Measurements from ENCODE around the gene MRPL34. TPM values are rescaled to one million over a fixed set of nuclear protein-coding genes. Genes with fewer than 3 reads are reported as not detected.

MRPL34 gene
- total and polyA plus RNA-seq, 2 donors (not counting 1 experiment from before 2014, with no cell fraction given) = 27.5 to 44.8 TPM

DNA sequence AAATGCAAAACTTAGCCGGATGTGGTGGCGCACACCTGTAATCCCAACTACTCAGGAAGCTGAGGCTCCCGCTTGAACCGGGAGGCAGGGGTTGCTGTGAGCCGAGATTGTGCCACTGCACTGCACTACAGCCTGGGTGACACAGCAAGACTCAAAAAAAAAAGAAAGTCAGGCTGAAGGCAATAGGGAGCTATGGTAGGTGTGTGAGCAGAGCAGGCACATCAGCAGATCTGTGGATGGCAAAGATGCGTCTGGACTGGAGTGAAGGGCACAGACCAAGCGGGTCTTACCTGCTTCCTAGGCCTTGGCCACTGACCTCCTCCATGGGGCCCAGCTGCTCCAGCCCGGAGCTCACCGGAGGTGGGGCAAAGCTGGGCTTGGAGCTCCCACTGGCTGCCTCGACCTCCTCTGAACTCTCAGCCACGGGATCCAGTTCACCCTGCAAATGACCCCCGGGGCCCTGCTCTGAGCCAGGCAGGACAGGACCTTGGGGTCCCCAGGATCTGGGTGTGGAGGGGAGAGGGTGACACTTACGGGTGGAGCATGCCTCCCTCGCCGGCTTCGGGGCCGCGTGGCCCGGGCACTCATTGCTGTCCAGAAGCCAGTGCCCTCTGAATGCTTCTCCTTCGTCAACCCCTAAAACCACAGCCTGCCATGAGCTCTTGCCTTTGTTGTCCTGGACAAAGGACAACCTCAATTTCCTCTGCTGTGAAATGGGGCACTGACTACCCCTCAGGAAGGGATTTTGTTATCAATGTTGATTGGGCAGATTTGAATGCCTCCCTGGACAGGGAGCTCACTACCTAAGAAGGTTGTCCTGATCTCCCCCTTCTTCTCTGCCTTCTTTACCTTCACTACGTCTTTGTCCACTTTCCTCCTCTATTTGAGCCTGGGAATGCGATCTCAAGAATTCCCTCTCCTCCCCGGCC, 41.7 kb upstream of the MRPL34 start:
- Histone ChIP-seq H3K4me3 (replicated peaks in 1 of 4; ENCODE audit: control extremely low read depth in 1 of 4, insufficient read depth in 1 of 4, low read depth in 3 of 4, low read length in 4 of 4) (no peak overlapping the region), H3K36me3 (ENCODE audit: control insufficient read depth, insufficient read depth, low read length) (peaks cover 3% of the 10 kb centered on the region), H4K20me1 (ENCODE audit: control insufficient read depth, extremely low read depth, insufficient read depth, low read length) (no peaks in the 10 kb centered on the region), H3K9ac (ENCODE audit: insufficient read depth, low read length) (no peak overlapping the region), H3K4me1 (ENCODE audit: control insufficient read depth, extremely low read depth, insufficient read depth, low read length) (no peaks in the 10 kb centered on the region), H3K4me2 (ENCODE audit: extremely low read depth, insufficient read depth, low read length) (no peak overlapping the region), H3K27me3 (ENCODE audit: control insufficient read depth, insufficient read depth, low read length) (no peaks in the 10 kb centered on the region), H3K9me3 (ENCODE audit: control insufficient read depth, insufficient read depth, low read depth, low read length) (no peaks in the 10 kb centered on the region), H3K27ac (ENCODE audit: insufficient read depth, low read length) (no peak overlapping the region), H2AFZ (ENCODE audit: low read length) (no peak overlapping the region), H3K79me2 (ENCODE audit: control insufficient read depth, insufficient read depth, low read length) (peaks cover 5% of the 10 kb centered on the region)
- DNase-seq (ENCODE audit: low read depth in 2 of 2) = no peak
- TF ChIP-seq, protein P1, sequence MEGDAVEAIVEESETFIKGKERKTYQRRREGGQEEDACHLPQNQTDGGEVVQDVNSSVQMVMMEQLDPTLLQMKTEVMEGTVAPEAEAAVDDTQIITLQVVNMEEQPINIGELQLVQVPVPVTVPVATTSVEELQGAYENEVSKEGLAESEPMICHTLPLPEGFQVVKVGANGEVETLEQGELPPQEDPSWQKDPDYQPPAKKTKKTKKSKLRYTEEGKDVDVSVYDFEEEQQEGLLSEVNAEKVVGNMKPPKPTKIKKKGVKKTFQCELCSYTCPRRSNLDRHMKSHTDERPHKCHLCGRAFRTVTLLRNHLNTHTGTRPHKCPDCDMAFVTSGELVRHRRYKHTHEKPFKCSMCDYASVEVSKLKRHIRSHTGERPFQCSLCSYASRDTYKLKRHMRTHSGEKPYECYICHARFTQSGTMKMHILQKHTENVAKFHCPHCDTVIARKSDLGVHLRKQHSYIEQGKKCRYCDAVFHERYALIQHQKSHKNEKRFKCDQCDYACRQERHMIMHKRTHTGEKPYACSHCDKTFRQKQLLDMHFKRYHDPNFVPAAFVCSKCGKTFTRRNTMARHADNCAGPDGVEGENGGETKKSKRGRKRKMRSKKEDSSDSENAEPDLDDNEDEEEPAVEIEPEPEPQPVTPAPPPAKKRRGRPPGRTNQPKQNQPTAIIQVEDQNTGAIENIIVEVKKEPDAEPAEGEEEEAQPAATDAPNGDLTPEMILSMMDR (conservative IDR thresholded peaks at IDR 0.05 in 1 of 2, IDR thresholded peaks at IDR 0.05 in 1 of 2; ENCODE audit: low read depth in 1 of 2, low read length in 2 of 2) = no peak

DNA sequence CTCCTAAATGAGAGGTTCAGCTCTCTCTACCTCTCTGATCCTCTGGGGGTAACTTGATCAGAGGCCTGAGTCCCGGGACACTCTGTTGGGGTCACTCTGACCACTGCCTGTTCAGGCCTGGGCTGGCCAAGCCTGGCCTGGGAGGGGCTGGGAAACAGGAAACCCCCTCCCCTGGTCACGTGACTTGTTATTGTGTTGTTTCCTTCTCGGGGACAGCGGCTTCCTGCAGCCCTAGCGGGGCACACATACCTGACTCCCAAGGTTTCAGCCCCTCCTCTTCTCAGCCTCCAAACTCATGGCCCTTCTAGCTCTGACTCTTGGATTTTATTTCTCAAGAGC, 41.1 kb upstream of the MRPL34 start, which contains the start of gene USHBP1:
Gene USHBP1 (minus strand): TSS at position 105 of the 339 bp plus-strand sequence. CDS start 446 bp downstream, outside the sequence.
- Histone ChIP-seq H4K20me1 (ENCODE audit: control insufficient read depth, extremely low read depth, insufficient read depth, low read length) (no peaks in the 10 kb centered on the region), H3K4me2 (ENCODE audit: extremely low read depth, insufficient read depth, low read length) (no peak within 1 kb of the TSS), H3K36me3 (ENCODE audit: control insufficient read depth, insufficient read depth, low read length) (peaks cover 4% of the 10 kb centered on the region), H3K27ac (ENCODE audit: insufficient read depth, low read length) (no peak within 1 kb of the TSS), H3K9me3 (ENCODE audit: control insufficient read depth, insufficient read depth, low read depth, low read length) (no peaks in the 10 kb centered on the region), H3K4me3 (replicated peaks in 1 of 4; ENCODE audit: control extremely low read depth in 1 of 4, insufficient read depth in 1 of 4, low read depth in 3 of 4, low read length in 4 of 4) (no peak within 1 kb of the TSS), H2AFZ (ENCODE audit: low read length) (no peak within 1 kb of the TSS), H3K4me1 (ENCODE audit: control insufficient read depth, extremely low read depth, insufficient read depth, low read length) (no peaks in the 10 kb centered on the region), H3K27me3 (ENCODE audit: control insufficient read depth, insufficient read depth, low read length) (no peaks in the 10 kb centered on the region), H3K9ac (ENCODE audit: insufficient read depth, low read length) (no peak within 1 kb of the TSS), H3K79me2 (ENCODE audit: control insufficient read depth, insufficient read depth, low read length) (peaks cover 5% of the 10 kb centered on the region)
- no peak for DNase-seq (ENCODE audit: low read depth in 2 of 2)
- TF ChIP-seq, protein P1 (conservative IDR thresholded peaks at IDR 0.05 in 1 of 2, IDR thresholded peaks at IDR 0.05 in 1 of 2; ENCODE audit: low read depth in 1 of 2, low read length in 2 of 2) = no peak
- TF ChIP-seq EZH2 (IDR thresholded peaks at IDR 0.05; ENCODE audit: low read length, missing control alignments) = no peak

DNA sequence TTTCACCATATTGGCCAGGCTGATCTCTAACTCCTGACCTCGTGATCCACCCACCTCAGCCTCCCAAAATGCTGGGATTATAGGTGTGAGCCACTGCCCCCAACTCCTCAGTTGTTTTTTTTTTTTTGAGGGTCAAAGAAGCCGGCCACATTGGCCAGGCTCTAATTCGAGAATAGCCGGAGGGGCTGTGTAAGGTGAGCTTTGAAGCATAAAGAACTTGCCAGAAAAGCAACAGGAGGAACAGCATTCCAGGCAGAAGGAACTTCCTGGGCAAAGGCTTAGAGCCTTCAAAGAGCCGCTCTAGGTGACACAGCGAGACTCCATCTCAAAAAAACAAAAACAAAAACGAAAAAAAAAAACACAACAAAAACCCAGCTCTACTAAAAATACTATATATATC, 39.6 kb upstream of the MRPL34 start:
- H2AFZ ChIP-seq (ENCODE audit: low read length) = no peak overlapping the region

More for the DNA sequence above, 39.6 kb upstream of the MRPL34 start:
- Histone ChIP-seq H3K9ac (ENCODE audit: insufficient read depth, low read length) (no peak overlapping the region), H3K36me3 (ENCODE audit: control insufficient read depth, insufficient read depth, low read length) (peaks cover 6% of the 10 kb centered on the region), H3K79me2 (ENCODE audit: control insufficient read depth, insufficient read depth, low read length) (peaks cover 5% of the 10 kb centered on the region), H3K4me1 (ENCODE audit: control insufficient read depth, extremely low read depth, insufficient read depth, low read length) (no peaks in the 10 kb centered on the region), H3K27me3 (ENCODE audit: control insufficient read depth, insufficient read depth, low read length) (no peaks in the 10 kb centered on the region), H3K9me3 (ENCODE audit: control insufficient read depth, insufficient read depth, low read depth, low read length) (no peaks in the 10 kb centered on the region), H3K4me3 (replicated peaks in 1 of 4; ENCODE audit: control extremely low read depth in 1 of 4, insufficient read depth in 1 of 4, low read depth in 3 of 4, low read length in 4 of 4) (no peak overlapping the region), H3K27ac (ENCODE audit: insufficient read depth, low read length) (no peak overlapping the region), H4K20me1 (ENCODE audit: control insufficient read depth, extremely low read depth, insufficient read depth, low read length) (no peaks in the 10 kb centered on the region), H3K4me2 (ENCODE audit: extremely low read depth, insufficient read depth, low read length) (no peak overlapping the region)
- TF ChIP-seq EZH2 (IDR thresholded peaks at IDR 0.05; ENCODE audit: low read length, missing control alignments) = no peak
- TF ChIP-seq, protein P1 (conservative IDR thresholded peaks at IDR 0.05 in 1 of 2, IDR thresholded peaks at IDR 0.05 in 1 of 2; ENCODE audit: low read depth in 1 of 2, low read length in 2 of 2) = no peak
- no peak for DNase-seq (ENCODE audit: low read depth in 2 of 2)
